HG03175 (cell line): ENCODE measurements around the gene SHQ1.
"Not testable (repeated sequence)": the region's sequence is repeated elsewhere in the genome, so short reads cannot be mapped to it uniquely, and the experiment has no call there.

Experiments
- ATAC-seq: cut with Tn5 transposase; IDR thresholded peaks from one replicate; pipeline ENCODE4 v1.9.1; 2021; ENCODE audit warnings: mild to moderate bottlenecking, moderate library complexity; ENCODE audit not compliant: unreplicated experiment

The SHQ1 gene

DNA sequence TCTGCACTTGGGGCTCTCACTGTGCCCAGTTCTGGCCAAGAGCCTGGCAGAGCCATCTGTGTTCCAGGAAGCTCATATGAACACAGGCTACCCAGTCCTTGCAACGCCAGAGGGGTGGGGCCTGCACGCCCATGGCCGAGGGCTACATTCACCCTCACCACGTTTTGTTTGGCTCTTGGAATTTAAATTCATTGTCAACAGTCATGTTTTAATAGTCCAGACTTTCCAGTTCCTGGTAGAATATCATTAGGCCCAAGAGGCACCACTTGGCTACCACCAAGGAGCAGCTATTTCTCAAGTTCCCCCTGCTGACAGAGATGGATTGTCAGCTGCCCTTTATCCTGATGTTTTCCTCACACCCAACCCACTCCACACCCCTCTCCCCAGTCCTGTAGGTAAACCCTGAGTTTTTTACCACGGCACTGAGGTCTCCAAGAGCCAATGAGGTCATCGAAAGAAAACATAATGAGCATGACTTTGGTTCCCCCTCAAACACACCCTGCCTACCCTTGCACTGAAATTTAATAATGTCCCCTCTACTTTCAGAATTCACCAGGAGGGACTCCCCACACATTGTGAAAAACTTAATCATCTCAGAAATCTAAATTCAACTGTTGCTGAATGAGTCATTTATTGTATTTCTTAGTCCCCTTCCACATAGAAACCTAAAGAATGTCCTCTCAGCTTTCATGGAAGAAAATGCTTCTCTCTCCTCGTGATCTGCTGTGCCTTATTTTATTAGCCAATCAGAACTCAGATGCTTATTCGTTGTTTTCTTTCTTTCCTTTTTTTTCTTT is 125.1 kb downstream of the SHQ1 start:
- ATAC-seq: no peak

DNA sequence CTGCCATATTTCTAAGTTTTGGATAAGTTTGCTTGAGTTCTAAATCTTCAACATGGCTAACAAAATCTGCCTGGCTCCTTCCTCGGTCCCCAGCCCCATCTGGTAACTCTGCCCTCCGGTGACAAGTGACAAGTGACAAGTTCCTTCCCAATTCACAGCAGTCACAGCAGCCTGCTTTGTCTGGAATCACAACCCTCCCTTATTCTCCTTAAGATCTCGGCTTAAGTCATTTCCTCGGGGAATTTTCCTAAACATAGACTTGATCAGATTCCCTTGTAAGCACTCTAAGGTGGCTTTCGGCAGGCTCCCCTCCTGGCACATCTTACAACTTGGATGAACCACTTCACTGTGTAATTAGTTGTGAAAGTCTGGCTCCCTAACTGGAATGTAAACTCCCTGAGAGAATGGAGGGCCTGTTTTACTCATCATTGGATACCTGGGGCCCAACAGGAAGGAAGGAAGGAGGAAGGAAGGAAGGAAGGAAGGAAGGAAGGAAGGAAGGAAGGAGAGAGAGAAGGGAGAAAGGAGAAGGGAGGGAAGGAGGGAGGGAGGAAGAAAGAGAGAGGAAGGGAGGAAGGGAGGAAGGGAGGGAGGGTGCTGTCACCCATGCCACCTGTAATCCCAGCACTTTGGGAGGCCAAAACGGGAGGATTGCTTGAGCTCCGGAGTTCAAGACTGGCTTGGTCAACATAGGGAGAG is 126.4 kb downstream of the SHQ1 start:
- ATAC-seq: no peak

DNA sequence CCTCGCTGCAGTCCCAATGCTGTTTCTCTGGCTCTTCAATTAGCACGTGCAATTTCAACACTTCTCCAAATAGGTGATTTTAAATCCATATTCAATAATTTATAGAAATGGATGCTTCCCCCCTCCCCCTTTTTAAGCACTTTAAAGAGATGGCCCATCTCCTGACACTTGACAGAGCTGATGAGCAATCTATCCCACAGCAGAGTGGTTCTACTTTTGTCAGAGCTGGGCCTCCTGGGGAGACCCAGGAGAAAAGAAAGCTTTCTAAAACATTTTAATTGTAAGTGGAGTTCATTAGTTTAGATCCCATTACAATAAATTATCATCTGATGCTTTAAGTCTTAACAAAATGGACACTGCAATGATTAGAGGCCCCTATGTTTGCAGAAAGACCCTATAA is 127.7 kb downstream of the SHQ1 start:
- ATAC-seq: no peak

DNA sequence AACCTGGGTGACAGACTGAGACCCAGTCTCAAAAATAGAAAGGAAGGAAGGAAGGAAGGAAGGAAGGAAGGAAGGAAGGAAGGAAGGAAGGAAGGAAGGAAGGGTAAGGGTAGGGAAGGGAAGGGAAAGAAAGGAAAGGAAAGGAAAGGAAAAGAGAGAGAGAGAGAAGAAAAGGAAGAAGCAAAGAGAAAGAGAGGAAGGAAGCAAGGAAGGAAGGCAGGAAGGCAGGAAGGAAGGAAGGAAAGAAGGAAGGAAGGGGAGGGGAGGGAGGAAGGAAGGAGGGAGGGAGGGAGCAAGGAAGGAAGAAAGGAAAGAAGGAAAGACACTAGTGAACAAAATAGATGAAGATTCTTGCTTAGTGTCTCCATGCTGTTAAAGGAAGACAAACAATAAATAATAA is 129.1 kb downstream of the SHQ1 start:
- no peak for ATAC-seq

DNA sequence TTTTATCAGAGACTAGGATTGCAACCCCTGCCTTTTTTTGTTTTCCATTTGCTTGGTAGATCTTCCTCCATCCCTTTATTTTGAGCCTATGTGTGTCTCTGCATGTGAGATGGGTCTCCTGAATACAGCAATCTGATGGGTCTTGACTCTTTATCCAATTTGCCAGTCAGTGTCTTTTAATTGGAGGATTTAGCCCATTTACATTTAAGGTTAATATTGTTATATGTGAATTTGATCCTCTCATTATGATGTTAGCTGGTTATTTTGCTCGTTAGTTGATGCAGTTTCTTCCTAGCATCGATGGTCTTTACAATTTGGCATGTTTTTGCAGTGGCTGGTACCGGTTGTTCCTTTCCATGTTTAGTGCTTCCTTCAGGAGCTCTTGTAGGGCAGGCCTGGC is 134.1 kb downstream of the SHQ1 start:
- ATAC-seq: not testable (repeated sequence)

DNA sequence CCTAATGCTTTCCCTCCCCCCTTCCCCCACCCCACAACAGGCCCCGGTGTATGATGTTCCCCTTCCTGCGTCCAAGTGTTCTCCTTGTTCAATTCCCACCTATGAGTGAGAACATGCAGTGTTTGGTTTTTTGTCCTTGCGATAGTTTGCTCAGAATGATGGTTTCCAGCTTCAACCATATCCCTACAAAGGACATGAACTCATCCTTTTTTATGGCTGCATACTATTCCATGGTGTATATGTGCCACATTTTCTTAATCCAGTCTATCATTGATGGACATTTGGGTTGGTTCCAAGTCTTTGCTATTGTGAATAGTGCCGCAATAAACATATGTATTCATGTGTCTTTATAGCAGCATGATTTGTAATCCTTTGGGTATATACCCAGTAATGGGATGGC is 137.8 kb downstream of the SHQ1 start:
- not testable (repeated sequence) for ATAC-seq

DNA sequence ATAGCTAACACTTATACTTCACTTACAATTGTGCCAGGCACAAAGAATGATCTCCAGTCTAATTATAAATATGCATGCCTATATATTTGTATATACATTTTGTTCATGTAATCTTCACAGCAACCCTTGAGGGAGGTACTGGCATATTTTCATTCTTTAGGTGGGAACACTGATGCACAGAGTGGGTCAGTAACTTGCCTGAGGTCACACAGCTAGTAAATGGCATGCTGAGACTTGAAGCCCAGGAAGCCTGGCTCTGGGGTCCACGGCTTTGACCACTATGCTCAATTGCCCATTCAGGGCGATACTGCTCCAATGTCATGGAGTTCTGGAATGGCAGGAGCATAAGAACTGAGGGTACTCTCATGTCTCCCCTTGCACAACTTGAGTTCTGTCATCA is 139.8 kb downstream of the SHQ1 start:
- ATAC-seq: no peak

DNA sequence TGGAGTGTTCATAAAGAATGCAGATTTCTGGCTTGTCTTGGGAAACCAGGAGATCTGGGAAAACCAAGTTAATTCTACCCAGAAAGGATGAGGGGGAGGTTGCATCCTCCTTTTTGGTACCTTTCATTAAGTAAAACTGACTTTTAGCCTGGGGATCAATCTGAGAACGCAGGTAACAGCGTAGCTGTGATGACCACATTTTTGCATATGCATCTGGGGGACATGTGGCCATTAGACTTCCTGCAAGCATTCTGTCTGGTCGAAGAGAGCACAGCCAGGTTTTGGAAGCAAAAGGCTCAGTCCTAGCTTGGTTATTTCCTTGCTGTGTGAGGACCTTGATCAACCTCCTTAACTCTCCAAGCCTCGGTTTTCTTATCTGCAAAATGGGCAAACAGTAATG is 145.2 kb downstream of the SHQ1 start:
- no peak for ATAC-seq

DNA sequence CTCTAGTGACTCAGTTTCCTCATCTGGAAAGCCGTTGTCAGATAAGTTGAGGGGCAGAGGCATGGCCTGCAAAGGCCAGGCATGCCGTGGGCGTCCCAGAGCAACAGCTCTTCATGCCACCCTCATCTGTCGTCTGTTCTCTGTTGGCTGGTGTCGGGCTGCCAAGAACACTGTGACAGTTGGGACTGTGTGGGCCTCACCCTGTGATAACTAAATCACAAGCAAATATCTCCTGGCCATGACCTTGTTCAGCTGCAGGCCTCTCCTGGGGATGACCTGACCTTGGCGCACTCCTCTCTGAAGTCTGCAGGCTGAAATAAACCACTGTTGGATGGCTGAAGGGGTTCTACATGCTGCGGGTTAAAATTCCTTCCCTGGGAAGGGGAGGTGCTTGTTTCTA is 145.9 kb downstream of the SHQ1 start:
- ATAC-seq: no peak

DNA sequence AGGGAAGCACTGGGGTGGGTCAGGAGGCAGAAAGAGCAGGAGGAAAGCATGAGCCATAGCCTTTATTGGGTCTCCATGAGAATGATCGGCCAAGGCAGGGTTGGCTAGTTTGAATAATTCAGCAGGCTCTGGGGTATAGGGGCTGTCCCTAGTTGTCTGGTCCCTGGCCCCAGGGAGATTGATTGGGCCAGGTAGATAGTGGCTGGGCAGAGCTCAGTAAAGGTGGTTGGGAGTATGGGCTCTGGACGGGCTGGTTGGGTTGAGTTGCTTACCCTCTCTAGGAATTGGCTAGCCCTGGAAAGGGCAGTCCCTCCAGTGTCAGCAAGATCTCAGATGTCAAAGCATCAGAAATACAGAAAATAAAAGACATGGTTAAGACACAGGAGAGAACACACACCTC is 148.1 kb downstream of the SHQ1 start:
- no peak for ATAC-seq

DNA sequence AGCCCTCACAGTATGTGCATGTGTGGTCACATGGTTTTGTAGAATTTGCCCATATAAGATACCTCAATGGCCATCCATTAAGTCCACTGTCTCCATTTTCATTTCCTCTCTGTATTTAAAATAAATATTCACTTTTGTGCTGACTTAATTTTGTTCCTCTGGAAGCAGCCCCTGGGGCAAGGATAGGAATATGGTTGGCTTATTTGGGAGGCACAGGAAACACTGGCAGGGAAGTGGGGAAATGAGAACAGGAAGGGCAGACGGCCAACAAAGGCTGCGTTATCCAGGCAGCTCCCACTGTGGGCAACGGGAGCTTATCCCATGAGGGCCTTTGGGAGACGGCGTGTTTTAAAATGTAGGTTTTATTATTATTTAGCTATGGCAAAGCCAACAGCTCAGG is 148.6 kb downstream of the SHQ1 start:
- no peak for ATAC-seq
